Breast epithelium (tissue), 4 donors: ENCODE measurements around the gene PRDX2. TPM values are rescaled to one million over a fixed set of nuclear protein-coding genes. Genes with fewer than 3 reads are reported as not detected.

Experiments
- DNase-seq, 2 donors: peaks; one replicate each; pipeline ENCODE4 v3.0.0-alpha.2; 2019; ENCODE audit warnings: low spot score in 2 of 2
- H3K27ac ChIP-seq, 2 donors: fragments of 200-600 bp; sonication (generic) in 1 of 2; one replicate each; pipeline ENCODE4 v1.5.1; 2016 to 2019; ENCODE audit warnings: mild to moderate bottlenecking in 1 of 2
- H3K27me3 ChIP-seq, 2 donors: fragments of 200-600 bp; sonication (generic) in 1 of 2; one replicate each; pipeline versions ENCODE4 v1.5.1 to v1.6.0; 2017 to 2019; ENCODE audit warnings: control low read depth in 1 of 2, mild to moderate bottlenecking in 1 of 2
- H3K36me3 ChIP-seq: fragments of 200-600 bp; one replicate; pipeline ENCODE4 v1.5.1; 2019
- H3K4me1 ChIP-seq, 2 donors: fragments of 200-600 bp; sonication (generic); one replicate each; pipeline ENCODE4 v1.5.1; 2016 to 2019; ENCODE audit warnings: control low read depth in 1 of 2
- H3K4me3 ChIP-seq, 3 donors: fragments of 200-600 bp; sonication (generic); 1 replicate in 2 of 3; 2 replicates in 1 of 3; pipeline ENCODE4 v1.5.1; 2016 to 2019; ENCODE audit warnings: mild to moderate bottlenecking in 3 of 3, moderate library complexity in 2 of 3
- H3K9me3 ChIP-seq, 2 donors: fragments of 200-600 bp; sonication (generic) in 1 of 2; one replicate each; pipeline ENCODE4 v1.5.1; 2016 to 2019; ENCODE audit warnings: control low read depth in 1 of 2
- POLR2A ChIP-seq: fragments of 450-650 bp; IDR thresholded peaks from one replicate; pipeline ENCODE4 v1.6.1; 2016; ENCODE audit warnings: antibody characterized with exemption, mild to moderate bottlenecking, moderate library complexity
- POLR2AphosphoS5 ChIP-seq, 3 donors: sonication (generic); formaldehyde crosslinking; IDR thresholded peaks; one replicate each; pipeline ENCODE4 v1.6.1; 2017; ENCODE audit warnings: antibody characterized with exemption in 3 of 3
- intact Hi-C: fragments of 100-400 bp; cut with DNase I; formaldehyde crosslinking; loops from one replicate; pipeline ENCODE4 v1.15.1; 2023; ENCODE audit warnings: low total_unique reads
- total RNA-seq, 3 donors: library from RNA; depleted of rRNA; stranded (reverse); fragments of >200 nt; gene quantifications; one replicate each; pipeline ENCODE4 v1.1.0, GENCODE V29; 2016
- TF ChIP-seq, protein P1 (sequence below), 3 donors: fragments of 450-650 bp; IDR thresholded peaks; one replicate each; pipeline ENCODE4 v1.5.1; 2016 to 2017; ENCODE audit warnings: antibody characterized with exemption in 3 of 3, mild to moderate bottlenecking in 3 of 3, moderate library complexity in 3 of 3

The PRDX2 gene
- total RNA-seq, 3 donors from 2014 or later: 150 to 199 (median 199) TPM

- TF ChIP-seq, protein P1, sequence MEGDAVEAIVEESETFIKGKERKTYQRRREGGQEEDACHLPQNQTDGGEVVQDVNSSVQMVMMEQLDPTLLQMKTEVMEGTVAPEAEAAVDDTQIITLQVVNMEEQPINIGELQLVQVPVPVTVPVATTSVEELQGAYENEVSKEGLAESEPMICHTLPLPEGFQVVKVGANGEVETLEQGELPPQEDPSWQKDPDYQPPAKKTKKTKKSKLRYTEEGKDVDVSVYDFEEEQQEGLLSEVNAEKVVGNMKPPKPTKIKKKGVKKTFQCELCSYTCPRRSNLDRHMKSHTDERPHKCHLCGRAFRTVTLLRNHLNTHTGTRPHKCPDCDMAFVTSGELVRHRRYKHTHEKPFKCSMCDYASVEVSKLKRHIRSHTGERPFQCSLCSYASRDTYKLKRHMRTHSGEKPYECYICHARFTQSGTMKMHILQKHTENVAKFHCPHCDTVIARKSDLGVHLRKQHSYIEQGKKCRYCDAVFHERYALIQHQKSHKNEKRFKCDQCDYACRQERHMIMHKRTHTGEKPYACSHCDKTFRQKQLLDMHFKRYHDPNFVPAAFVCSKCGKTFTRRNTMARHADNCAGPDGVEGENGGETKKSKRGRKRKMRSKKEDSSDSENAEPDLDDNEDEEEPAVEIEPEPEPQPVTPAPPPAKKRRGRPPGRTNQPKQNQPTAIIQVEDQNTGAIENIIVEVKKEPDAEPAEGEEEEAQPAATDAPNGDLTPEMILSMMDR (IDR thresholded peaks at IDR 0.05): no peak
- TF ChIP-seq POLR2A (no peak), POLR2AphosphoS5 (IDR thresholded peaks at IDR 0.05) (no peak)
Observed at GRCh38 chr19:12749938-12750521, 51.6 kb downstream of the PRDX2 start.

GRCh38 chr19:12748489-12748888 lies 53.1 kb downstream of the PRDX2 start:
- no peak for TF ChIP-seq POLR2AphosphoS5 (IDR thresholded peaks at IDR 0.05)
- TF ChIP-seq, protein P1 (IDR thresholded peaks at IDR 0.05): no peak
- TF ChIP-seq POLR2A: no peak
- no peaks in the 10 kb centered on the region for H3K4me1 ChIP-seq
- H3K9me3 ChIP-seq: peaks cover 0 to 11% of the 10 kb centered on the region in 2 donors
- no peak overlapping the region for H3K27ac ChIP-seq
- no peak for DNase-seq
- H3K36me3 ChIP-seq: no peaks in the 10 kb centered on the region
- intact Hi-C loops: no loop called here
- H3K27me3 ChIP-seq: peaks cover 0 to 29% of the 10 kb centered on the region in 2 donors
- no peak overlapping the region for H3K4me3 ChIP-seq

More at GRCh38 chr19:12749938-12750521, 51.6 kb downstream of the PRDX2 start:
- no peak for DNase-seq
- intact Hi-C loops: no loop called here
- H3K27ac ChIP-seq: no peak overlapping the region
- H3K36me3 ChIP-seq: no peaks in the 10 kb centered on the region
- no peaks in the 10 kb centered on the region for H3K4me1 ChIP-seq
- H3K9me3 ChIP-seq: peaks cover 0 to 11% of the 10 kb centered on the region in 2 donors
- peaks cover 0 to 31% of the 10 kb centered on the region in 2 donors for H3K27me3 ChIP-seq
- no peak overlapping the region for H3K4me3 ChIP-seq

Other genes with a start within 250 kb of the PRDX2 start
- gene ZNF490, start 191.0 kb downstream of the PRDX2 start, total RNA-seq: 1 to 10 TPM; 5.6 to 7.9 (median 7.0) TPM
- 10 to 100 TPM; 22.4 to 35.3 (median 34.7) TPM for gene ZNF791, start 190.9 kb downstream of the PRDX2 start, total RNA-seq
- 100 to 1,000 TPM in 1 of 3 donors, 10 to 100 TPM in 2; 45.6 to 118 (median 49.0) TPM for gene MAN2B1, start 135.1 kb downstream of the PRDX2 start, total RNA-seq
- gene WDR83, start 135.0 kb downstream of the PRDX2 start, total RNA-seq: 10 to 100 TPM in 2 of 3 donors, 1 to 10 TPM in 1; 8.2 to 13.8 (median 10.2) TPM
- gene DHPS, start 119.9 kb downstream of the PRDX2 start, total RNA-seq: 100 to 1,000 TPM in 1 of 3 donors, 10 to 100 TPM in 2; 86.6 to 117 (median 91.4) TPM
- gene GNG14, start 113.8 kb downstream of the PRDX2 start, total RNA-seq: not detected
- gene FBXW9, start 105.2 kb downstream of the PRDX2 start, total RNA-seq: 10 to 100 TPM in 1 of 3 donors, 1 to 10 TPM in 2; 4.8 to 13.8 (median 8.5) TPM
- 10 to 100 TPM; 46.0 to 73.0 (median 70.8) TPM for gene TNPO2, start 77.9 kb downstream of the PRDX2 start, total RNA-seq
- 100 to 1,000 TPM; 319 to 409 (median 370) TPM for gene TRIR, start 67.1 kb downstream of the PRDX2 start, total RNA-seq
- 10 to 100 TPM; 50.8 to 64.6 (median 62.6) TPM for gene GET3, start 64.3 kb downstream of the PRDX2 start, total RNA-seq
- not detected for gene BEST2, start 50.0 kb downstream of the PRDX2 start, total RNA-seq
- 100 to 1,000 TPM in 1 of 3 donors, 10 to 100 TPM in 2; 45.8 to 101 (median 98.6) TPM for gene HOOK2, start 26.2 kb downstream of the PRDX2 start, total RNA-seq
- 100 to 1,000 TPM; 108 to 581 (median 320) TPM for gene JUNB, start 10.3 kb downstream of the PRDX2 start, total RNA-seq
- not detected for gene THSD8, start 269 bp upstream of the PRDX2 start, total RNA-seq
- gene RNASEH2A, start 4.8 kb upstream of the PRDX2 start, total RNA-seq: 1 to 10 TPM; 5.2 to 8.8 (median 8.5) TPM
- not detected for gene RTBDN, start 32.8 kb upstream of the PRDX2 start, total RNA-seq
- under 1 TPM in 1 of 3 donors, not detected in 2; 0.88 TPM for gene MAST1, start 36.7 kb upstream of the PRDX2 start, total RNA-seq
- 10 to 100 TPM; 29.8 to 61.0 (median 46.2) TPM for gene DNASE2, start 79.6 kb upstream of the PRDX2 start, total RNA-seq
- gene KLF1, start 85.4 kb upstream of the PRDX2 start, total RNA-seq: not detected
- 10 to 100 TPM; 39.2 to 72.8 (median 50.1) TPM for gene GCDH, start 89.4 kb upstream of the PRDX2 start, total RNA-seq
- gene SYCE2, start 117.5 kb upstream of the PRDX2 start, total RNA-seq: under 1 TPM in 1 of 3 donors, not detected in 2; 0.44 TPM
- gene FARSA, start 131.9 kb upstream of the PRDX2 start, total RNA-seq: 10 to 100 TPM; 26.1 to 53.7 (median 40.7) TPM
- 100 to 1,000 TPM; 301 to 410 (median 305) TPM for gene CALR, start 136.8 kb upstream of the PRDX2 start, total RNA-seq
- gene RAD23A, start 144.1 kb upstream of the PRDX2 start, total RNA-seq: 10 to 100 TPM; 65.9 to 84.3 (median 66.5) TPM
- gene GADD45GIP1, start 155.4 kb upstream of the PRDX2 start, total RNA-seq: 10 to 100 TPM; 30.3 to 44.2 (median 31.5) TPM
- not detected for gene DAND5, start 167.8 kb upstream of the PRDX2 start, total RNA-seq
- gene NFIX, start 193.7 kb upstream of the PRDX2 start, total RNA-seq: 10 to 100 TPM; 43.6 to 53.9 (median 52.8) TPM